Measurements from ENCODE around the gene NUP214. TPM values are rescaled to one million over a fixed set of nuclear protein-coding genes. Genes with fewer than 3 reads are reported as not detected.

NUP214 gene
- total and polyA plus RNA-seq, 2 of the 4 experiments (the other 2 are of a cell fraction), result 7.9 to 13.4 TPM

GRCh38 chr9:131092548-131093440 lies 32.6 kb upstream of the NUP214 start:
- ChIA-PET CTCF (no interaction called here), POLR2A (ENCODE audit: unreplicated experiment) (no interaction called here)
- 0 out of 2 replicates have a peak, but pooled peaks cover 2% of the 10 kb centered on the region for H3K9me3 ChIP-seq (ENCODE audit: control insufficient read depth, insufficient read depth, low read length)
- WGBS, 2 experiments (ENCODE audit: extremely low coverage in 2 of 2, insufficient read length in 1 of 2), result 64% methylated on average over 15 of the region's 24 CpGs; no CpG with 5 or more reads in 1 of the 2 experiments
- no peak overlapping the region for H3K4ac ChIP-seq (ENCODE audit: low read depth, low read length)
- no peaks in the 10 kb centered on the region for H4K20me1 ChIP-seq (ENCODE audit: insufficient read depth, low read length)
- peaks cover 59% of the 10 kb centered on the region for H3K27me3 ChIP-seq (ENCODE audit: control insufficient read depth, insufficient read depth, low read length)
- no peaks in the 10 kb centered on the region for H3K79me1 ChIP-seq (ENCODE audit: low read depth in 1 of 2, low read length in 2 of 2)
- in situ Hi-C loops (cut with MboI; ENCODE audit: low sequenced_read_pairs) (no loop called here), intact Hi-C loops (cut with micrococcal nuclease) (no loop called here), dilution Hi-C loops (cut with HindIII; ENCODE audit: low sequenced_read_pairs, unreplicated experiment) (no loop called here)
- no peak overlapping the region for H3K27ac ChIP-seq (ENCODE audit: insufficient read depth, low read length)
- H3K9ac ChIP-seq (ENCODE audit: low read depth, low read length), result no peak overlapping the region
- H3K4me3 ChIP-seq (ENCODE audit: insufficient read depth, low read depth, low read length), result no peak overlapping the region
- no peak overlapping the region for H2BK5ac ChIP-seq (ENCODE audit: low read depth, low read length, poor library complexity, severe bottlenecking)
- H2AFZ ChIP-seq (replicated peaks; ENCODE audit: low read length, poor library complexity), result no peak overlapping the region
- H2BK20ac ChIP-seq (ENCODE audit: low read depth, low read length), result no peak overlapping the region
- H3K4me1 ChIP-seq (ENCODE audit: control insufficient read depth, insufficient read depth, low read length), result no peaks in the 10 kb centered on the region; the same call in 1 of the 2 replicates
- BruUV-seq (replicated peaks), result no TSS peak
- ATAC-seq (ENCODE audit: low read depth) (no peak), DNase-seq (no peak)
- H3K4me2 ChIP-seq (ENCODE audit: low read depth, low read length), result no peak overlapping the region
- H2AK9ac ChIP-seq (replicated peaks; ENCODE audit: low read depth, low read length, poor library complexity), result no peak overlapping the region
- H3K14ac ChIP-seq (replicated peaks; ENCODE audit: low read depth, low read length), result no peak overlapping the region
- H3K36me3 ChIP-seq (ENCODE audit: control insufficient read depth, insufficient read depth, low read length), result no peaks in the 10 kb centered on the region
- TF ChIP-seq RAD21 (IDR thresholded peaks at IDR 0.05; ENCODE audit: low read length) (no peak), CTCF (conservative IDR thresholded peaks at IDR 0.05; ENCODE audit: low read depth, low read length) (no peak), MAFK (IDR thresholded peaks at IDR 0.05; ENCODE audit: low read depth, low read length) (no peak), RCOR1 (IDR thresholded peaks at IDR 0.05; ENCODE audit: insufficient replicate concordance, low read length) (no peak), BHLHE40 (IDR thresholded peaks at IDR 0.05; ENCODE audit: low read depth, low read length) (no peak), MAZ (IDR thresholded peaks at IDR 0.05; ENCODE audit: borderline replicate concordance, low read depth, low read length) (no peak), NFE2L2 (IDR thresholded peaks at IDR 0.05; ENCODE audit: low read depth, low read length) (no peak), ELK1 (IDR thresholded peaks at IDR 0.05; ENCODE audit: borderline replicate concordance, low read depth, low read length) (no peak), RFX5 (IDR thresholded peaks at IDR 0.05; ENCODE audit: low read depth, low read length) (no peak), FOS (IDR thresholded peaks at IDR 0.05; ENCODE audit: low read depth, low read length) (no peak), POLR2A (IDR thresholded peaks at IDR 0.05; ENCODE audit: low read depth, low read length) (no peak), USF2 (IDR thresholded peaks at IDR 0.05; ENCODE audit: low read depth, low read length) (no peak), SMC3 (IDR thresholded peaks at IDR 0.05; ENCODE audit: low read depth, low read length) (no peak), CEBPB (IDR thresholded peaks at IDR 0.05; ENCODE audit: low read depth, low read length) (no peak)
- no peak overlapping the region for H3K23ac ChIP-seq (ENCODE audit: low read depth, low read length)
- no peak overlapping the region for H3K18ac ChIP-seq (ENCODE audit: low read depth, low read length)
- no peak overlapping the region for H2BK15ac ChIP-seq (ENCODE audit: low read depth, low read length)
- no peaks in the 10 kb centered on the region for H3K9me1 ChIP-seq (ENCODE audit: insufficient read depth, low read length)
- H2AK5ac ChIP-seq (ENCODE audit: low read depth, low read length), result no peak overlapping the region
- no peak overlapping the region for H4K5ac ChIP-seq (ENCODE audit: low read depth, low read length)
- H3K56ac ChIP-seq (ENCODE audit: extremely low read depth, insufficient read depth, low read length), result no peak overlapping the region
- H4K8ac ChIP-seq (ENCODE audit: low read depth in 2 of 2, low read length in 2 of 2), result no peak overlapping the region
- H4K91ac ChIP-seq (ENCODE audit: insufficient read depth, low read depth, low read length), result no peak overlapping the region
- no peak overlapping the region for H2BK120ac ChIP-seq (ENCODE audit: low read depth, low read length)
